Hepatocyte (in vitro differentiated cells): ENCODE results near the gene GID8. TPM values are rescaled to one million over a fixed set of nuclear protein-coding genes. Genes with fewer than 3 reads are reported as not detected.

ENCODE experiments used
- DNase-seq: peaks from one replicate; pipeline ENCODE4 v3.0.0-alpha.2; 2016; ENCODE audit warnings: low spot score
- H2AFZ ChIP-seq: fragments of 200-600 bp; sonication (generic); 2 replicates; pipeline ENCODE4 v1.6.0; 2016; ENCODE audit warnings: antibody characterized with exemption, mild to moderate bottlenecking
- H3K27ac ChIP-seq: fragments of 200-600 bp; sonication (generic); 2 replicates; pipeline ENCODE4 v1.5.1; 2016; ENCODE audit warnings: mild to moderate bottlenecking
- H3K27me3 ChIP-seq: fragments of 200-600 bp; sonication (generic); 2 replicates; pipeline ENCODE4 v1.6.1; 2016
- H3K36me3 ChIP-seq: fragments of 200-600 bp; sonication (generic); replicated peaks from 2 replicates; pipeline ENCODE4 v1.5.1; 2016; ENCODE audit warnings: low read depth; ENCODE audit not compliant: insufficient read depth
- H3K4me1 ChIP-seq: fragments of 200-600 bp; sonication (generic); 2 replicates; pipeline ENCODE4 v1.5.1; 2016; ENCODE audit warnings: mild to moderate bottlenecking, moderate library complexity; ENCODE audit not compliant: insufficient read depth
- H3K4me2 ChIP-seq: fragments of 200-600 bp; sonication (generic); 2 replicates; pipeline ENCODE4 v1.6.0; 2016
- H3K4me3 ChIP-seq: fragments of 200-600 bp; sonication (generic); 2 replicates; pipeline ENCODE4 v1.5.1; 2016; ENCODE audit warnings: mild to moderate bottlenecking
- H3K79me2 ChIP-seq: fragments of 200-600 bp; sonication (generic); 2 replicates; pipeline ENCODE4 v1.6.0; 2017; ENCODE audit warnings: mild to moderate bottlenecking
- H3K9me2 ChIP-seq: fragments of 200-600 bp; sonication (generic); replicated peaks from 2 replicates; pipeline ENCODE4 v1.6.0; 2017; ENCODE audit warnings: mild to moderate bottlenecking; ENCODE audit not compliant: insufficient read depth
- H3K9me3 ChIP-seq: fragments of 200-600 bp; sonication (generic); 2 replicates; pipeline ENCODE4 v1.5.1; 2016; ENCODE audit warnings: low read depth, mild to moderate bottlenecking
- H4K20me1 ChIP-seq: fragments of 200-600 bp; sonication (generic); 2 replicates; pipeline ENCODE4 v1.6.0; 2016; ENCODE audit warnings: mild to moderate bottlenecking; ENCODE audit not compliant: insufficient read depth, poor library complexity, severe bottlenecking
- CTCF ChIP-seq: fragments of 200-600 bp; sonication (generic); IDR thresholded peaks from 2 replicates; pipeline ENCODE4 v1.5.1; 2016; ENCODE audit warnings: antibody characterized with exemption, mild to moderate bottlenecking; ENCODE audit not compliant: poor library complexity
- EZH2 ChIP-seq: fragments of 200-600 bp; sonication (generic); IDR thresholded peaks from 2 replicates; pipeline ENCODE4 v1.6.1; 2016; ENCODE audit warnings: antibody characterized with exemption, mild to moderate bottlenecking, borderline replicate concordance
- EZH2phosphoT487 ChIP-seq: fragments of 200-600 bp; sonication (generic); IDR thresholded peaks from one replicate; pipeline ENCODE4 v1.6.1; 2018; ENCODE audit warnings: antibody characterized with exemption, mild to moderate bottlenecking, low read depth, moderate library complexity; ENCODE audit not compliant: unreplicated experiment, severe bottlenecking
- WGBS: methylation state at CpG from one replicate; pipeline ENCODE4 v1.1.6; 2016; ENCODE audit warnings: low lambda C conversion rate; ENCODE audit errors: missing lambda C conversion rate; 5-methylcytosine and 5-hydroxymethylcytosine counted together
- polyA plus RNA-seq: library from polyadenylated mRNA; unstranded; fragments of >200 nt; fragmentation: Nextera tagmentation; extraction: Ambion mirVana; gene quantifications from 2 replicates; pipeline ENCODE4 v1.2.1, GENCODE V29; 2016
- total RNA-seq: library from RNA; depleted of rRNA; stranded (reverse); fragments of >200 nt; gene quantifications from 2 replicates; pipeline ENCODE4 v1.2.3, GENCODE V29; 2014

GID8 gene
- total and polyA plus RNA-seq, 2 experiments from 2014 or later, result 16.5 to 35.4 TPM

GRCh38 chr20:62905536-62906117 lies 32.3 kb upstream of the GID8 start:
- no peak for DNase-seq
- TF ChIP-seq EZH2, result no peak
- no peak for TF ChIP-seq EZH2phosphoT487
- no peaks in the 10 kb centered on the region for H3K9me3 ChIP-seq
- H3K9me2 ChIP-seq, result no peaks in the 10 kb centered on the region
- peaks cover 7% of the 10 kb centered on the region for H3K36me3 ChIP-seq
- H3K4me2 ChIP-seq, result no peak overlapping the region
- H3K4me1 ChIP-seq, result peaks cover 8% of the 10 kb centered on the region
- H3K27ac ChIP-seq, result no peak overlapping the region
- peaks cover 42% of the 10 kb centered on the region for H3K79me2 ChIP-seq
- no peak overlapping the region for H2AFZ ChIP-seq
- H3K27me3 ChIP-seq, result no peaks in the 10 kb centered on the region
- 95% methylated on average over 17 of the region's 17 CpGs for WGBS
- H4K20me1 ChIP-seq, result peaks cover 50% of the 10 kb centered on the region
- no peak overlapping the region for H3K4me3 ChIP-seq

GRCh38 chr20:62906209-62906608 lies 31.7 kb upstream of the GID8 start:
- 98% methylated on average over 16 of the region's 16 CpGs for WGBS
- peaks cover 47% of the 10 kb centered on the region for H3K79me2 ChIP-seq

GRCh38 chr20:62906647-62907375 lies 31.1 kb upstream of the GID8 start:
- WGBS, result 94% methylated on average over 30 of the region's 31 CpGs
- Histone ChIP-seq H2AFZ (no peak overlapping the region), H4K20me1 (peaks cover 59% of the 10 kb centered on the region), H3K4me2 (no peak overlapping the region), H3K27ac (no peak overlapping the region), H3K27me3 (no peaks in the 10 kb centered on the region), H3K9me3 (no peaks in the 10 kb centered on the region), H3K9me2 (no peaks in the 10 kb centered on the region), H3K4me1 (no peaks in the 10 kb centered on the region), H3K79me2 (peaks cover 53% of the 10 kb centered on the region), H3K36me3 (peaks cover 7% of the 10 kb centered on the region), H3K4me3 (no peak overlapping the region)
- DNase-seq, result no peak
- no peak for TF ChIP-seq EZH2phosphoT487
- no peak for TF ChIP-seq CTCF
- no peak for TF ChIP-seq EZH2

More at GRCh38 chr20:62906209-62906608, 31.7 kb upstream of the GID8 start:
- Histone ChIP-seq H3K9me3 (no peaks in the 10 kb centered on the region), H3K4me1 (peaks cover 5% of the 10 kb centered on the region), H3K4me2 (no peak overlapping the region), H3K27ac (no peak overlapping the region), H3K27me3 (no peaks in the 10 kb centered on the region), H3K36me3 (peaks cover 7% of the 10 kb centered on the region), H3K4me3 (no peak overlapping the region), H3K9me2 (no peaks in the 10 kb centered on the region), H4K20me1 (peaks cover 55% of the 10 kb centered on the region), H2AFZ (no peak overlapping the region)
- DNase-seq, result no peak
- TF ChIP-seq CTCF (no peak), EZH2 (no peak), EZH2phosphoT487 (no peak)
